SK-N-SH (cell line): ENCODE measurements around the gene KLHL22.

Experiments used
- CTCF ChIP-seq: fragments of 200-600 bp; sonication (generic); IDR thresholded peaks from 2 replicates; pipeline ENCODE4 v1.6.1; 2017; ENCODE audit warnings: antibody characterized with exemption, mild to moderate bottlenecking, moderate library complexity
- GATA2 ChIP-seq: sonication (generic); formaldehyde crosslinking; IDR thresholded peaks from 2 replicates; pipeline ENCODE4 v1.5.0; 2020; ENCODE audit warnings: mild to moderate bottlenecking, missing genetic modification reagents
- MEF2A ChIP-seq: IDR thresholded peaks from 2 replicates; pipeline ENCODE4 v1.4.0; 2012; ENCODE audit warnings: low read depth, borderline replicate concordance
- POLR2AphosphoS5 ChIP-seq: IDR thresholded peaks from 2 replicates; pipeline ENCODE4 v1.6.1; 2012; ENCODE audit warnings: low read depth, low read length
- RAD21 ChIP-seq: IDR thresholded peaks from 2 replicates; pipeline ENCODE4 v1.6.1; 2012; ENCODE audit warnings: mild to moderate bottlenecking, low read length
- RCOR1 ChIP-seq: fragments of 150-350 bp; IDR thresholded peaks from 2 replicates; pipeline ENCODE4 v1.6.1; 2017; ENCODE audit warnings: antibody characterized with exemption, low read length
- RFX5 ChIP-seq: IDR thresholded peaks from 2 replicates; pipeline ENCODE4 v1.6.1; 2012; ENCODE audit warnings: mild to moderate bottlenecking, improper control_type of control experiment, low read length
- SMC3 ChIP-seq: IDR thresholded peaks from 2 replicates; pipeline ENCODE4 v1.6.1; 2012; ENCODE audit warnings: low read depth, low read length, improper control_type of control experiment
- TAF1 ChIP-seq: IDR thresholded peaks from 2 replicates; pipeline ENCODE4 v1.6.1; 2012; ENCODE audit warnings: low read depth, mild to moderate bottlenecking, low read length, moderate library complexity, borderline replicate concordance

GRCh38 chr22:20472629-20473442 lies 22.8 kb downstream of the KLHL22 start:
- TF ChIP-seq RAD21 (no peak), CTCF (no peak), POLR2AphosphoS5 (no peak), TAF1 (no peak), RCOR1 (no peak), GATA2 (CRISPR knock-in tag) (no peak), MEF2A (no peak), RFX5 (no peak), SMC3 (no peak)
